IMR-90 (cell line): Measurements from ENCODE around the gene SBF1. TPM values are rescaled to one million over a fixed set of nuclear protein-coding genes. Genes with fewer than 3 reads are reported as not detected.

Source experiments
- ATAC-seq: fragments of 200-7000 bp; cut with Tn5 transposase; 2 replicates; pipeline ENCODE4 v1.9.1; 2020; ENCODE audit warnings: low read depth, mild to moderate bottlenecking, moderate library complexity
- BruUV-seq: library from RNA; stranded (reverse); fragments of 400-500 nt; replicated peaks from 2 replicates; lab custom pipeline; 2021; lab: Mats Ljungman, UMichigan
- CTCF ChIA-PET: fragments of 300-600 bp; formaldehyde crosslinking; extraction: SDS; loops from one replicate; lab custom pipeline; 2021; ENCODE audit warnings: antibody characterized with exemption; lab: Yijun Ruan, JAX
- POLR2A ChIA-PET: fragments of 300-600 bp; sonication (Branson Sonifier 250); formaldehyde crosslinking; loops from one replicate; lab custom pipeline; 2022; ENCODE audit warnings: antibody characterized with exemption; ENCODE audit not compliant: unreplicated experiment; lab: Charles Lee
- DNase-seq: peaks from one replicate; pipeline ENCODE4 v3.0.0; 2013
- H2AFZ ChIP-seq: replicated peaks from 2 replicates; pipeline ENCODE3; 2013; ENCODE audit warnings: low read length, mild to moderate bottlenecking; ENCODE audit not compliant: poor library complexity
- H2AK5ac ChIP-seq: 2 replicates; pipeline ENCODE4 v1.6.1; 2013; ENCODE audit warnings: low read depth, low read length, inconsistent platforms
- H2AK9ac ChIP-seq: replicated peaks from 2 replicates; pipeline ENCODE3; 2013; ENCODE audit warnings: mild to moderate bottlenecking, low read depth, low read length, moderate library complexity; ENCODE audit not compliant: poor library complexity
- H2BK120ac ChIP-seq: 2 replicates; pipeline ENCODE4 v1.6.1; 2013; ENCODE audit warnings: low read depth, low read length, inconsistent platforms
- H2BK15ac ChIP-seq: 3 replicates; pipeline ENCODE4 v1.6.1; 2013; ENCODE audit warnings: low read depth, low read length, inconsistent platforms
- H2BK20ac ChIP-seq: 2 replicates; pipeline ENCODE4 v1.6.1; 2013; ENCODE audit warnings: low read depth, mild to moderate bottlenecking, inconsistent platforms, low read length, moderate library complexity
- H2BK5ac ChIP-seq: 2 replicates; pipeline ENCODE4 v1.6.1; 2013; ENCODE audit warnings: mild to moderate bottlenecking, low read depth, low read length, inconsistent platforms; ENCODE audit not compliant: poor library complexity, severe bottlenecking
- H3K14ac ChIP-seq: replicated peaks from 2 replicates; pipeline ENCODE4 v1.6.1; 2013; ENCODE audit warnings: low read depth, low read length, inconsistent platforms
- H3K18ac ChIP-seq: 2 replicates; pipeline ENCODE4 v1.6.1; 2013; ENCODE audit warnings: low read depth, low read length, control low read depth
- H3K23ac ChIP-seq: 2 replicates; pipeline ENCODE4 v1.6.1; 2013; ENCODE audit warnings: low read depth, low read length, inconsistent platforms
- H3K27ac ChIP-seq: 2 replicates; pipeline ENCODE4 v1.5.1; 2013; ENCODE audit warnings: mild to moderate bottlenecking, control low read depth, low read length; ENCODE audit not compliant: insufficient read depth
- H3K27me3 ChIP-seq: 2 replicates; pipeline ENCODE4 v1.6.1; 2013; ENCODE audit warnings: low read length; ENCODE audit not compliant: control insufficient read depth, insufficient read depth
- H3K36me3 ChIP-seq: 2 replicates; pipeline ENCODE4 v1.6.1; 2013; ENCODE audit warnings: low read length, mixed read lengths; ENCODE audit not compliant: control insufficient read depth, insufficient read depth
- H3K4ac ChIP-seq: 2 replicates; pipeline ENCODE4 v1.6.1; 2013; ENCODE audit warnings: low read depth, low read length, inconsistent platforms
- H3K4me1 ChIP-seq: 2 replicates; pipeline ENCODE4 v1.6.1; 2013; ENCODE audit warnings: low read length, mixed read lengths; ENCODE audit not compliant: control insufficient read depth, insufficient read depth
- H3K4me2 ChIP-seq: 2 replicates; pipeline ENCODE4 v1.6.1; 2013; ENCODE audit warnings: low read depth, mild to moderate bottlenecking, control low read depth, low read length, moderate library complexity
- H3K4me3 ChIP-seq: 2 replicates; pipeline ENCODE4 v1.5.1; 2013; ENCODE audit warnings: low read depth, mild to moderate bottlenecking, control low read depth, low read length, moderate library complexity; ENCODE audit not compliant: insufficient read depth
- H3K56ac ChIP-seq: 2 replicates; pipeline ENCODE4 v1.6.1; 2013; ENCODE audit warnings: low read length, inconsistent platforms; ENCODE audit not compliant: insufficient read depth; ENCODE audit errors: extremely low read depth
- H3K79me1 ChIP-seq, 2 experiments: 2 replicates each; pipeline ENCODE4 v1.6.1; 2013; ENCODE audit warnings: low read length in 2 of 2, inconsistent platforms in 1 of 2, low read depth in 1 of 2
- H3K9ac ChIP-seq: 2 replicates; pipeline ENCODE4 v1.6.1; 2013; ENCODE audit warnings: low read depth, low read length, control low read depth
- H3K9me1 ChIP-seq: 2 replicates; pipeline ENCODE4 v1.6.1; 2013; ENCODE audit warnings: low read length, inconsistent platforms; ENCODE audit not compliant: insufficient read depth
- H3K9me3 ChIP-seq: 2 replicates; pipeline ENCODE4 v1.6.1; 2013; ENCODE audit warnings: low read length; ENCODE audit not compliant: control insufficient read depth, insufficient read depth
- H4K20me1 ChIP-seq: 2 replicates; pipeline ENCODE4 v1.6.1; 2013; ENCODE audit warnings: low read length, inconsistent platforms; ENCODE audit not compliant: insufficient read depth
- H4K5ac ChIP-seq: 2 replicates; pipeline ENCODE4 v1.6.1; 2013; ENCODE audit warnings: mild to moderate bottlenecking, low read depth, low read length, control low read depth
- H4K8ac ChIP-seq, 2 experiments: 2 replicates each; pipeline ENCODE4 v1.6.1; 2013; ENCODE audit warnings: low read depth in 2 of 2, low read length in 2 of 2, control low read depth in 1 of 2, inconsistent platforms in 1 of 2
- H4K91ac ChIP-seq: 2 replicates; pipeline ENCODE4 v1.6.1; 2013; ENCODE audit warnings: low read depth, low read length, inconsistent platforms; ENCODE audit not compliant: insufficient read depth
- BHLHE40 ChIP-seq: fragments of 150-350 bp; IDR thresholded peaks from 2 replicates; pipeline ENCODE4 v1.6.1; 2016; ENCODE audit warnings: mild to moderate bottlenecking, low read depth, low read length
- CEBPB ChIP-seq: IDR thresholded peaks from 2 replicates; pipeline ENCODE4 v1.6.1; 2012; ENCODE audit warnings: low read depth, low read length, improper control_type of control experiment
- CHD1 ChIP-seq: IDR thresholded peaks from 2 replicates; pipeline ENCODE4 v1.6.1; 2012; ENCODE audit warnings: low read depth, low read length, improper control_type of control experiment
- CTCF ChIP-seq: conservative IDR thresholded peaks from 2 replicates; pipeline ENCODE4 v1.5.1; 2012; ENCODE audit warnings: mild to moderate bottlenecking, low read depth, low read length, improper control_type of control experiment
- ELK1 ChIP-seq: fragments of 150-350 bp; IDR thresholded peaks from 2 replicates; pipeline ENCODE4 v1.6.1; 2016; ENCODE audit warnings: low read depth, mild to moderate bottlenecking, low read length, moderate library complexity, borderline replicate concordance
- FOS ChIP-seq: fragments of 150-350 bp; IDR thresholded peaks from 2 replicates; pipeline ENCODE4 v1.6.1; 2016; ENCODE audit warnings: low read depth, low read length
- MAFK ChIP-seq: IDR thresholded peaks from 2 replicates; pipeline ENCODE4 v1.6.1; 2012; ENCODE audit warnings: low read depth, low read length, improper control_type of control experiment
- NFE2L2 ChIP-seq: fragments of 150-350 bp; IDR thresholded peaks from 2 replicates; pipeline ENCODE4 v1.6.1; 2016; ENCODE audit warnings: low read depth, mild to moderate bottlenecking, low read length
- POLR2A ChIP-seq: IDR thresholded peaks from 2 replicates; pipeline ENCODE4 v1.6.1; 2012; ENCODE audit warnings: mild to moderate bottlenecking, low read depth, low read length
- RAD21 ChIP-seq: IDR thresholded peaks from 2 replicates; pipeline ENCODE4 v1.6.1; 2012; ENCODE audit warnings: low read length, improper control_type of control experiment
- RCOR1 ChIP-seq: IDR thresholded peaks from 2 replicates; pipeline ENCODE4 v1.6.1; 2012; ENCODE audit warnings: mild to moderate bottlenecking, low read length, improper control_type of control experiment; ENCODE audit not compliant: insufficient replicate concordance
- RFX5 ChIP-seq: IDR thresholded peaks from 2 replicates; pipeline ENCODE4 v1.8.0; 2012; ENCODE audit warnings: low read depth, mild to moderate bottlenecking, low read length, moderate library complexity
- SMC3 ChIP-seq: fragments of 150-350 bp; IDR thresholded peaks from 2 replicates; pipeline ENCODE4 v1.6.1; 2016; ENCODE audit warnings: low read depth, mild to moderate bottlenecking, antibody characterized with exemption, low read length, moderate library complexity
- USF2 ChIP-seq: fragments of 150-350 bp; IDR thresholded peaks from 2 replicates; pipeline ENCODE4 v1.6.1; 2017; ENCODE audit warnings: mild to moderate bottlenecking, antibody characterized with exemption, low read length, low read depth
- WGBS, 2 experiments: methylation state at CpG; one replicate each; pipeline versions ENCODE4 v1.1.5 to v1.1.7; 2013; ENCODE audit warnings: missing lambda C conversion rate in 2 of 2; ENCODE audit not compliant: insufficient read length in 1 of 2; ENCODE audit errors: extremely low coverage in 2 of 2; 5-methylcytosine and 5-hydroxymethylcytosine counted together
- dilution Hi-C: fragments of 300-500 bp; cut with HindIII; formaldehyde crosslinking; loops from one replicate; pipeline ENCODE4 v1.14.3; 2018; ENCODE audit warnings: low sequenced_read_pairs; ENCODE audit not compliant: unreplicated experiment
- in situ Hi-C: fragments of 300-500 bp; cut with MboI; formaldehyde crosslinking; loops from 3 replicates; pipeline ENCODE4 v1.14.3; 2019; ENCODE audit warnings: low sequenced_read_pairs, inconsistent platforms, mixed read lengths
- intact Hi-C: fragments of 100-400 bp; cut with micrococcal nuclease; formaldehyde crosslinking; loops from 2 replicates; pipeline ENCODE4 v1.10.0; 2022
- polyA plus RNA-seq, 3 experiments: library from polyadenylated mRNA; depleted of rRNA; stranded (reverse); fragments of >200 nt; gene quantifications; 2 replicates each; pipeline ENCODE4 v1.2.3, GENCODE V29; 2012; ENCODE audit warnings: low replicate concordance in 1 of 3
- total RNA-seq: library from RNA; depleted of rRNA; stranded (reverse); fragments of >200 nt; gene quantifications from 2 replicates; pipeline ENCODE4 v1.2.3, GENCODE V29; 2012

Gene SBF1
- total and polyA plus RNA-seq, 2 of the 4 experiments (the other 2 are of a cell fraction): 21.5 to 33.2 TPM

GRCh38 chr22:50440544-50441249 is 34.1 kb downstream of the SBF1 start:
- CTCF ChIA-PET: no interaction called here
- Histone ChIP-seq H3K4me2 (no peak overlapping the region), H3K18ac (no peak overlapping the region), H2AK5ac (no peak overlapping the region), H2BK120ac (no peak overlapping the region), H3K14ac (no peak overlapping the region), H3K9me3 (no peaks in the 10 kb centered on the region), H2BK15ac (no peak overlapping the region), H3K27ac (no peak overlapping the region), H3K9ac (no peak overlapping the region), H3K4me1 (no peaks in the 10 kb centered on the region), H3K9me1 (no peaks in the 10 kb centered on the region), H4K5ac (no peak overlapping the region), H3K56ac (no peak overlapping the region), H3K36me3 (peaks cover 74% of the 10 kb centered on the region), H2BK20ac (no peak overlapping the region), H3K4me3 (no peak overlapping the region), H3K4ac (no peak overlapping the region), H3K79me1 (peaks cover 0 to 9% of the 10 kb centered on the region in 2 experiments; a peak in 1 of 4 replicates), H4K8ac (no peak overlapping the region), H2BK5ac (no peak overlapping the region), H4K91ac (no peak overlapping the region), H3K23ac (no peak overlapping the region), H2AFZ (no peak overlapping the region), H4K20me1 (peaks cover 19% of the 10 kb centered on the region), H2AK9ac (peak overlapping the region; percentile 55), H3K27me3 (no peaks in the 10 kb centered on the region)
- POLR2A ChIA-PET: no interaction called here
- no peak for ATAC-seq
- intact Hi-C loops (no loop called here), in situ Hi-C loops (no loop called here), dilution Hi-C loops (no loop called here)
- BruUV-seq: no TSS peak
- no peak for DNase-seq
- TF ChIP-seq USF2: no peak
- no peak for TF ChIP-seq CTCF
- no peak for TF ChIP-seq ELK1
- no peak for TF ChIP-seq RCOR1
- no peak for TF ChIP-seq CHD1
- no peak for TF ChIP-seq MAFK
- no peak for TF ChIP-seq RFX5
- no peak for TF ChIP-seq SMC3
- no peak for TF ChIP-seq POLR2A
- no peak for TF ChIP-seq RAD21
- no peak for TF ChIP-seq FOS
- TF ChIP-seq NFE2L2: no peak
- TF ChIP-seq BHLHE40: no peak
- no peak for TF ChIP-seq CEBPB
- 95% methylated on average over 10 of the region's 26 CpGs; no CpG with 5 or more reads in 1 of the 2 experiments for WGBS, 2 experiments
